PC-9 (cell line): ENCODE results near the gene KPNA4.

ENCODE experiments used
- EZH2 ChIP-seq: fragments of 200-600 bp; sonication (generic); IDR thresholded peaks from 2 replicates; pipeline ENCODE4 v1.8.0; 2017; ENCODE audit warnings: antibody characterized with exemption, low read depth
- TF ChIP-seq, protein P1 (sequence below): fragments of 200-600 bp; sonication (generic); conservative IDR thresholded peaks from 2 replicates; pipeline ENCODE4 v1.6.1; 2017; ENCODE audit warnings: mixed run types, antibody characterized with exemption, mild to moderate bottlenecking, moderate library complexity

- TF ChIP-seq EZH2 = no peak
- TF ChIP-seq, protein P1, sequence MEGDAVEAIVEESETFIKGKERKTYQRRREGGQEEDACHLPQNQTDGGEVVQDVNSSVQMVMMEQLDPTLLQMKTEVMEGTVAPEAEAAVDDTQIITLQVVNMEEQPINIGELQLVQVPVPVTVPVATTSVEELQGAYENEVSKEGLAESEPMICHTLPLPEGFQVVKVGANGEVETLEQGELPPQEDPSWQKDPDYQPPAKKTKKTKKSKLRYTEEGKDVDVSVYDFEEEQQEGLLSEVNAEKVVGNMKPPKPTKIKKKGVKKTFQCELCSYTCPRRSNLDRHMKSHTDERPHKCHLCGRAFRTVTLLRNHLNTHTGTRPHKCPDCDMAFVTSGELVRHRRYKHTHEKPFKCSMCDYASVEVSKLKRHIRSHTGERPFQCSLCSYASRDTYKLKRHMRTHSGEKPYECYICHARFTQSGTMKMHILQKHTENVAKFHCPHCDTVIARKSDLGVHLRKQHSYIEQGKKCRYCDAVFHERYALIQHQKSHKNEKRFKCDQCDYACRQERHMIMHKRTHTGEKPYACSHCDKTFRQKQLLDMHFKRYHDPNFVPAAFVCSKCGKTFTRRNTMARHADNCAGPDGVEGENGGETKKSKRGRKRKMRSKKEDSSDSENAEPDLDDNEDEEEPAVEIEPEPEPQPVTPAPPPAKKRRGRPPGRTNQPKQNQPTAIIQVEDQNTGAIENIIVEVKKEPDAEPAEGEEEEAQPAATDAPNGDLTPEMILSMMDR = no peak
Observed at GRCh38 chr3:160475884-160476283, 89.5 kb downstream of the KPNA4 start.
